IMR-90 (cell line): ENCODE data around the gene NDUFA13. TPM values are rescaled to one million over a fixed set of nuclear protein-coding genes. Genes with fewer than 3 reads are reported as not detected.

ENCODE experiments used
- ATAC-seq: fragments of 200-7000 bp; cut with Tn5 transposase; 2 replicates; pipeline ENCODE4 v1.9.1; 2020; ENCODE audit warnings: low read depth, mild to moderate bottlenecking, moderate library complexity
- BruUV-seq: library from RNA; stranded (reverse); fragments of 400-500 nt; replicated peaks from 2 replicates; lab custom pipeline; 2021; lab: Mats Ljungman, UMichigan
- CTCF ChIA-PET: fragments of 300-600 bp; formaldehyde crosslinking; extraction: SDS; loops from one replicate; lab custom pipeline; 2021; ENCODE audit warnings: antibody characterized with exemption; lab: Yijun Ruan, JAX
- POLR2A ChIA-PET: fragments of 300-600 bp; sonication (Branson Sonifier 250); formaldehyde crosslinking; loops from one replicate; lab custom pipeline; 2022; ENCODE audit warnings: antibody characterized with exemption; ENCODE audit not compliant: unreplicated experiment; lab: Charles Lee
- DNase-seq: peaks from one replicate; pipeline ENCODE4 v3.0.0; 2013
- H2AFZ ChIP-seq: replicated peaks from 2 replicates; pipeline ENCODE3; 2013; ENCODE audit warnings: low read length, mild to moderate bottlenecking; ENCODE audit not compliant: poor library complexity
- H2AK5ac ChIP-seq: 2 replicates; pipeline ENCODE4 v1.6.1; 2013; ENCODE audit warnings: low read depth, low read length, inconsistent platforms
- H2AK9ac ChIP-seq: replicated peaks from 2 replicates; pipeline ENCODE3; 2013; ENCODE audit warnings: mild to moderate bottlenecking, low read depth, low read length, moderate library complexity; ENCODE audit not compliant: poor library complexity
- H2BK120ac ChIP-seq: 2 replicates; pipeline ENCODE4 v1.6.1; 2013; ENCODE audit warnings: low read depth, low read length, inconsistent platforms
- H2BK15ac ChIP-seq: 3 replicates; pipeline ENCODE4 v1.6.1; 2013; ENCODE audit warnings: low read depth, low read length, inconsistent platforms
- H2BK20ac ChIP-seq: 2 replicates; pipeline ENCODE4 v1.6.1; 2013; ENCODE audit warnings: low read depth, mild to moderate bottlenecking, inconsistent platforms, low read length, moderate library complexity
- H2BK5ac ChIP-seq: 2 replicates; pipeline ENCODE4 v1.6.1; 2013; ENCODE audit warnings: mild to moderate bottlenecking, low read depth, low read length, inconsistent platforms; ENCODE audit not compliant: poor library complexity, severe bottlenecking
- H3K14ac ChIP-seq: replicated peaks from 2 replicates; pipeline ENCODE4 v1.6.1; 2013; ENCODE audit warnings: low read depth, low read length, inconsistent platforms
- H3K18ac ChIP-seq: 2 replicates; pipeline ENCODE4 v1.6.1; 2013; ENCODE audit warnings: low read depth, low read length, control low read depth
- H3K23ac ChIP-seq: 2 replicates; pipeline ENCODE4 v1.6.1; 2013; ENCODE audit warnings: low read depth, low read length, inconsistent platforms
- H3K27ac ChIP-seq: 2 replicates; pipeline ENCODE4 v1.5.1; 2013; ENCODE audit warnings: mild to moderate bottlenecking, control low read depth, low read length; ENCODE audit not compliant: insufficient read depth
- H3K27me3 ChIP-seq: 2 replicates; pipeline ENCODE4 v1.6.1; 2013; ENCODE audit warnings: low read length; ENCODE audit not compliant: control insufficient read depth, insufficient read depth
- H3K36me3 ChIP-seq: 2 replicates; pipeline ENCODE4 v1.6.1; 2013; ENCODE audit warnings: low read length, mixed read lengths; ENCODE audit not compliant: control insufficient read depth, insufficient read depth
- H3K4ac ChIP-seq: 2 replicates; pipeline ENCODE4 v1.6.1; 2013; ENCODE audit warnings: low read depth, low read length, inconsistent platforms
- H3K4me1 ChIP-seq: 2 replicates; pipeline ENCODE4 v1.6.1; 2013; ENCODE audit warnings: low read length, mixed read lengths; ENCODE audit not compliant: control insufficient read depth, insufficient read depth
- H3K4me2 ChIP-seq: 2 replicates; pipeline ENCODE4 v1.6.1; 2013; ENCODE audit warnings: low read depth, mild to moderate bottlenecking, control low read depth, low read length, moderate library complexity
- H3K4me3 ChIP-seq: 2 replicates; pipeline ENCODE4 v1.5.1; 2013; ENCODE audit warnings: low read depth, mild to moderate bottlenecking, control low read depth, low read length, moderate library complexity; ENCODE audit not compliant: insufficient read depth
- H3K56ac ChIP-seq: 2 replicates; pipeline ENCODE4 v1.6.1; 2013; ENCODE audit warnings: low read length, inconsistent platforms; ENCODE audit not compliant: insufficient read depth; ENCODE audit errors: extremely low read depth
- H3K79me1 ChIP-seq, 2 experiments: 2 replicates each; pipeline ENCODE4 v1.6.1; 2013; ENCODE audit warnings: low read length in 2 of 2, inconsistent platforms in 1 of 2, low read depth in 1 of 2
- H3K9ac ChIP-seq: 2 replicates; pipeline ENCODE4 v1.6.1; 2013; ENCODE audit warnings: low read depth, low read length, control low read depth
- H3K9me1 ChIP-seq: 2 replicates; pipeline ENCODE4 v1.6.1; 2013; ENCODE audit warnings: low read length, inconsistent platforms; ENCODE audit not compliant: insufficient read depth
- H3K9me3 ChIP-seq: 2 replicates; pipeline ENCODE4 v1.6.1; 2013; ENCODE audit warnings: low read length; ENCODE audit not compliant: control insufficient read depth, insufficient read depth
- H4K20me1 ChIP-seq: 2 replicates; pipeline ENCODE4 v1.6.1; 2013; ENCODE audit warnings: low read length, inconsistent platforms; ENCODE audit not compliant: insufficient read depth
- H4K5ac ChIP-seq: 2 replicates; pipeline ENCODE4 v1.6.1; 2013; ENCODE audit warnings: mild to moderate bottlenecking, low read depth, low read length, control low read depth
- H4K8ac ChIP-seq, 2 experiments: 2 replicates each; pipeline ENCODE4 v1.6.1; 2013; ENCODE audit warnings: low read depth in 2 of 2, low read length in 2 of 2, control low read depth in 1 of 2, inconsistent platforms in 1 of 2
- H4K91ac ChIP-seq: 2 replicates; pipeline ENCODE4 v1.6.1; 2013; ENCODE audit warnings: low read depth, low read length, inconsistent platforms; ENCODE audit not compliant: insufficient read depth
- BHLHE40 ChIP-seq: fragments of 150-350 bp; IDR thresholded peaks from 2 replicates; pipeline ENCODE4 v1.6.1; 2016; ENCODE audit warnings: mild to moderate bottlenecking, low read depth, low read length
- CEBPB ChIP-seq: IDR thresholded peaks from 2 replicates; pipeline ENCODE4 v1.6.1; 2012; ENCODE audit warnings: low read depth, low read length, improper control_type of control experiment
- CTCF ChIP-seq: conservative IDR thresholded peaks from 2 replicates; pipeline ENCODE4 v1.5.1; 2012; ENCODE audit warnings: mild to moderate bottlenecking, low read depth, low read length, improper control_type of control experiment
- ELK1 ChIP-seq: fragments of 150-350 bp; IDR thresholded peaks from 2 replicates; pipeline ENCODE4 v1.6.1; 2016; ENCODE audit warnings: low read depth, mild to moderate bottlenecking, low read length, moderate library complexity, borderline replicate concordance
- FOS ChIP-seq: fragments of 150-350 bp; IDR thresholded peaks from 2 replicates; pipeline ENCODE4 v1.6.1; 2016; ENCODE audit warnings: low read depth, low read length
- MAFK ChIP-seq: IDR thresholded peaks from 2 replicates; pipeline ENCODE4 v1.6.1; 2012; ENCODE audit warnings: low read depth, low read length, improper control_type of control experiment
- MAZ ChIP-seq: IDR thresholded peaks from 2 replicates; pipeline ENCODE4 v1.6.1; 2012; ENCODE audit warnings: low read depth, mild to moderate bottlenecking, low read length, improper control_type of control experiment, moderate library complexity, borderline replicate concordance
- MXI1 ChIP-seq: IDR thresholded peaks from 2 replicates; pipeline ENCODE4 v1.6.1; 2012; ENCODE audit warnings: low read depth, mild to moderate bottlenecking, low read length, moderate library complexity, borderline replicate concordance
- POLR2A ChIP-seq: IDR thresholded peaks from 2 replicates; pipeline ENCODE4 v1.6.1; 2012; ENCODE audit warnings: mild to moderate bottlenecking, low read depth, low read length
- RAD21 ChIP-seq: IDR thresholded peaks from 2 replicates; pipeline ENCODE4 v1.6.1; 2012; ENCODE audit warnings: low read length, improper control_type of control experiment
- RCOR1 ChIP-seq: IDR thresholded peaks from 2 replicates; pipeline ENCODE4 v1.6.1; 2012; ENCODE audit warnings: mild to moderate bottlenecking, low read length, improper control_type of control experiment; ENCODE audit not compliant: insufficient replicate concordance
- RFX5 ChIP-seq: IDR thresholded peaks from 2 replicates; pipeline ENCODE4 v1.8.0; 2012; ENCODE audit warnings: low read depth, mild to moderate bottlenecking, low read length, moderate library complexity
- SMC3 ChIP-seq: fragments of 150-350 bp; IDR thresholded peaks from 2 replicates; pipeline ENCODE4 v1.6.1; 2016; ENCODE audit warnings: low read depth, mild to moderate bottlenecking, antibody characterized with exemption, low read length, moderate library complexity
- WGBS, 2 experiments: methylation state at CpG; one replicate each; pipeline versions ENCODE4 v1.1.5 to v1.1.7; 2013; ENCODE audit warnings: missing lambda C conversion rate in 2 of 2; ENCODE audit not compliant: insufficient read length in 1 of 2; ENCODE audit errors: extremely low coverage in 2 of 2; 5-methylcytosine and 5-hydroxymethylcytosine counted together
- dilution Hi-C: fragments of 300-500 bp; cut with HindIII; formaldehyde crosslinking; loops from one replicate; pipeline ENCODE4 v1.14.3; 2018; ENCODE audit warnings: low sequenced_read_pairs; ENCODE audit not compliant: unreplicated experiment
- in situ Hi-C: fragments of 300-500 bp; cut with MboI; formaldehyde crosslinking; loops from 3 replicates; pipeline ENCODE4 v1.14.3; 2019; ENCODE audit warnings: low sequenced_read_pairs, inconsistent platforms, mixed read lengths
- intact Hi-C: fragments of 100-400 bp; cut with micrococcal nuclease; formaldehyde crosslinking; loops from 2 replicates; pipeline ENCODE4 v1.10.0; 2022
- polyA plus RNA-seq, 3 experiments: library from polyadenylated mRNA; depleted of rRNA; stranded (reverse); fragments of >200 nt; gene quantifications; 2 replicates each; pipeline ENCODE4 v1.2.3, GENCODE V29; 2012; ENCODE audit warnings: low replicate concordance in 1 of 3
- total RNA-seq: library from RNA; depleted of rRNA; stranded (reverse); fragments of >200 nt; gene quantifications from 2 replicates; pipeline ENCODE4 v1.2.3, GENCODE V29; 2012
- TF ChIP-seq, protein P1 (sequence below): fragments of 150-350 bp; IDR thresholded peaks from 2 replicates; pipeline ENCODE4 v1.6.1; 2017; ENCODE audit warnings: mild to moderate bottlenecking, antibody characterized with exemption, low read length, low read depth

NDUFA13 gene
- total and polyA plus RNA-seq, 2 of the 4 experiments (the other 2 are of a cell fraction): 30.6 to 667 TPM

DNA sequence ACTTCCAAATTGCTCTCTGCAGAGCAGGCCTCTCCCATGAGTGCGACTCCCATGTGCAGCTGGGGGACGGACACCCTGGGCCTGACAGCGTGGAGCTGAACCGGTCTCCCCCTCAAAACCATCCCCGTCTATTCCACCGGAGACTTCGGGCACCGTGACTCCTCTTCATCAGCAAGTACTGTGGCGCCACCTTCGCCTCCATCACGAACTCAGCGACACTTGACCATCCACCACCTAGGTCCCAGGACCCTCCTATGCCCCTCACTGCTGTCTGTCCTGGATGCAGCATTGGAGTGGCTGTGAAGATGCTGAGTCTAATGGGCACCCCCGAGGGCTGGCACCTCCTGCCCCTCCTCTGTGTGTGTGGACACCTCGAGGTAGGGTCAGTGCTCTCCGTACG lies 42.6 kb downstream of the NDUFA13 start (continued):
- TF ChIP-seq FOS (no peak), SMC3 (no peak), MAFK (no peak), RCOR1 (no peak)

GRCh38 chr19:19559931-19560330 lies 43.9 kb downstream of the NDUFA13 start:
- no peaks in the 10 kb centered on the region for H3K79me1 ChIP-seq
- H3K4me2 ChIP-seq: no peak overlapping the region
- peak overlapping the region; percentile 5 for H2AK9ac ChIP-seq
- H3K36me3 ChIP-seq: no peaks in the 10 kb centered on the region
- CTCF ChIA-PET: no interaction called here
- DNase-seq: no peak
- H3K18ac ChIP-seq: no peak overlapping the region
- no peak overlapping the region for H2AK5ac ChIP-seq
- no peaks in the 10 kb centered on the region for H3K9me3 ChIP-seq
- H4K5ac ChIP-seq: no peak overlapping the region
- no peak overlapping the region for H4K8ac ChIP-seq
- intact Hi-C loops: no loop called here
- H3K4me1 ChIP-seq: no peaks in the 10 kb centered on the region
- no peak overlapping the region for H3K4ac ChIP-seq
- H3K14ac ChIP-seq: no peak overlapping the region
- H2BK20ac ChIP-seq: no peak overlapping the region
- BruUV-seq: no TSS peak
- H2BK120ac ChIP-seq: no peak overlapping the region
- H3K27ac ChIP-seq: no peak overlapping the region
- no peak overlapping the region for H2BK15ac ChIP-seq
- no peaks in the 10 kb centered on the region for H3K27me3 ChIP-seq
- WGBS, 2 experiments: no CpG with 5 or more reads among the region's 4 CpGs
- H3K23ac ChIP-seq: no peak overlapping the region
- H3K9me1 ChIP-seq: no peaks in the 10 kb centered on the region; the same call in 1 of the 2 replicates
- no peak for ATAC-seq
- in situ Hi-C loops: no loop called here
- no peak overlapping the region for H2AFZ ChIP-seq
- no peak overlapping the region for H2BK5ac ChIP-seq
- POLR2A ChIA-PET: interaction anchor here (0.7 kb wide), 1 partner anchor 64 kb away, joined by 3 read pairs; no protein-coding TSS in a partner anchor
- no peak overlapping the region for H3K9ac ChIP-seq
- H3K4me3 ChIP-seq: no peak overlapping the region
- dilution Hi-C loops: no loop called here
- H4K20me1 ChIP-seq: no peaks in the 10 kb centered on the region
- no peak overlapping the region for H3K56ac ChIP-seq
- H4K91ac ChIP-seq: no peak overlapping the region
- no peak for TF ChIP-seq MXI1
- no peak for TF ChIP-seq SMC3
- TF ChIP-seq CTCF: no peak
- no peak for TF ChIP-seq POLR2A
- TF ChIP-seq BHLHE40: no peak
- TF ChIP-seq, protein P1, sequence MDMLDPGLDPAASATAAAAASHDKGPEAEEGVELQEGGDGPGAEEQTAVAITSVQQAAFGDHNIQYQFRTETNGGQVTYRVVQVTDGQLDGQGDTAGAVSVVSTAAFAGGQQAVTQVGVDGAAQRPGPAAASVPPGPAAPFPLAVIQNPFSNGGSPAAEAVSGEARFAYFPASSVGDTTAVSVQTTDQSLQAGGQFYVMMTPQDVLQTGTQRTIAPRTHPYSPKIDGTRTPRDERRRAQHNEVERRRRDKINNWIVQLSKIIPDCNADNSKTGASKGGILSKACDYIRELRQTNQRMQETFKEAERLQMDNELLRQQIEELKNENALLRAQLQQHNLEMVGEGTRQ: no peak
- TF ChIP-seq CEBPB: no peak
- no peak for TF ChIP-seq ELK1
- no peak for TF ChIP-seq MAZ
- TF ChIP-seq RAD21: no peak
- TF ChIP-seq RCOR1: no peak
- no peak for TF ChIP-seq MAFK
- no peak for TF ChIP-seq RFX5
- TF ChIP-seq FOS: no peak
